GM23338 (cell line): ENCODE data around the gene FKBP8. TPM values are rescaled to one million over a fixed set of nuclear protein-coding genes. Genes with fewer than 3 reads are reported as not detected.

Source experiments
- ATAC-seq: fragments of 200-7000 bp; cut with Tn5 transposase; 3 replicates; pipeline ENCODE4 v1.9.1; 2020
- DNase-seq: peaks from one replicate; pipeline ENCODE4 v3.0.0-alpha.2; 2015; ENCODE audit warnings: low spot score
- H2AFZ ChIP-seq: fragments of 200-600 bp; sonication (generic); 2 replicates; pipeline ENCODE4 v1.8.0; 2016; ENCODE audit warnings: antibody characterized with exemption, mild to moderate bottlenecking, moderate library complexity
- H3F3A ChIP-seq: fragments of 200-600 bp; sonication (generic); replicated peaks from 2 replicates; pipeline ENCODE4 v1.8.0; 2017; ENCODE audit warnings: antibody characterized with exemption, mixed run types, low read depth
- H3K27ac ChIP-seq: fragments of 200-600 bp; sonication (generic); 2 replicates; pipeline ENCODE4 v1.6.1; 2016; ENCODE audit warnings: low read depth
- H3K27me3 ChIP-seq: fragments of 200-600 bp; sonication (generic); 2 replicates; pipeline ENCODE4 v1.8.0; 2016; ENCODE audit warnings: mild to moderate bottlenecking, mixed run types, moderate library complexity; ENCODE audit not compliant: insufficient read depth
- H3K36me3 ChIP-seq: fragments of 200-600 bp; sonication (generic); 2 replicates; pipeline ENCODE4 v1.8.0; 2016; ENCODE audit warnings: mild to moderate bottlenecking; ENCODE audit not compliant: insufficient read depth
- H3K4me1 ChIP-seq: fragments of 200-600 bp; sonication (generic); 2 replicates; pipeline ENCODE4 v1.8.0; 2016; ENCODE audit warnings: mild to moderate bottlenecking, moderate library complexity; ENCODE audit not compliant: insufficient read depth
- H3K4me2 ChIP-seq: fragments of 200-600 bp; sonication (generic); 2 replicates; pipeline ENCODE4 v1.7.1; 2017; ENCODE audit warnings: mixed run types
- H3K4me3 ChIP-seq: fragments of 200-600 bp; sonication (generic); 2 replicates; pipeline ENCODE4 v1.6.1; 2016; ENCODE audit warnings: mixed run types
- H3K79me2 ChIP-seq: fragments of 200-600 bp; sonication (generic); replicated peaks from 2 replicates; pipeline ENCODE4 v1.8.0; 2017; ENCODE audit warnings: mild to moderate bottlenecking; ENCODE audit not compliant: insufficient read depth
- H3K9me2 ChIP-seq: fragments of 200-600 bp; sonication (generic); 2 replicates; pipeline ENCODE4 v1.8.0; 2017; ENCODE audit not compliant: insufficient read depth
- H4K20me1 ChIP-seq: fragments of 200-600 bp; sonication (generic); replicated peaks from 2 replicates; pipeline ENCODE4 v1.8.0; 2017; ENCODE audit warnings: mild to moderate bottlenecking; ENCODE audit not compliant: insufficient read depth
- H3K27ac Mint-ChIP-seq: 2 replicates; pipeline ENCODE4 v1.8.0; 2020; ENCODE audit warnings: inconsistent platforms, mild to moderate bottlenecking, moderate library complexity, mixed read lengths
- H3K27me3 Mint-ChIP-seq: 3 replicates; pipeline ENCODE4 v1.8.0; 2022; ENCODE audit warnings: low read depth, mild to moderate bottlenecking, moderate library complexity, mixed read lengths, inconsistent platforms; ENCODE audit not compliant: insufficient read depth, poor library complexity
- H3K36me3 Mint-ChIP-seq: 3 replicates; pipeline ENCODE4 v1.8.0; 2021; ENCODE audit warnings: low read depth, mild to moderate bottlenecking, inconsistent platforms, moderate library complexity, mixed read lengths
- H3K4me1 Mint-ChIP-seq: 3 replicates; pipeline ENCODE4 v1.8.0; 2020; ENCODE audit warnings: mild to moderate bottlenecking, inconsistent platforms, mixed read lengths
- H3K4me3 Mint-ChIP-seq: 3 replicates; pipeline ENCODE4 v1.8.0; 2021; ENCODE audit warnings: moderate library complexity, mild to moderate bottlenecking, inconsistent platforms, mixed read lengths
- H3K9me3 Mint-ChIP-seq: 3 replicates; pipeline ENCODE4 v1.8.0; 2020; ENCODE audit warnings: moderate library complexity, mild to moderate bottlenecking, inconsistent platforms, mixed read lengths
- polyA plus RNA-seq: library from polyadenylated mRNA; unstranded; fragments of >200 nt; fragmentation: Nextera tagmentation; extraction: Ambion mirVana; gene quantifications from 2 replicates; pipeline ENCODE4 v1.2.1, GENCODE V29; 2016
- total RNA-seq: library from RNA; depleted of rRNA; stranded (reverse); fragments of >200 nt; shearing (Covaris generic); gene quantifications from 2 replicates; pipeline ENCODE4 v1.2.3, GENCODE V29; 2014
- TF ChIP-seq, protein P1 (sequence below), 2 experiments: fragments of 200-600 bp in 1 of 2; sonication (generic) in 1 of 2; conservative IDR thresholded peaks; 2 replicates each; pipeline versions ENCODE4 v1.5.1 to v1.6.1; 2016 to 2017; ENCODE audit warnings: antibody characterized with exemption in 2 of 2, low read depth in 2 of 2, mild to moderate bottlenecking in 2 of 2, moderate library complexity in 1 of 2
- TF ChIP-seq, protein P2 (sequence below): fragments of 250-450 bp; sonication (Bioruptor Pico); IDR thresholded peaks from 2 replicates; pipeline ENCODE4 v1.5.0; 2020; ENCODE audit warnings: mild to moderate bottlenecking, moderate library complexity

FKBP8 gene
- total and polyA plus RNA-seq, 2 experiments from 2014 or later, result 158 to 367 TPM

DNA sequence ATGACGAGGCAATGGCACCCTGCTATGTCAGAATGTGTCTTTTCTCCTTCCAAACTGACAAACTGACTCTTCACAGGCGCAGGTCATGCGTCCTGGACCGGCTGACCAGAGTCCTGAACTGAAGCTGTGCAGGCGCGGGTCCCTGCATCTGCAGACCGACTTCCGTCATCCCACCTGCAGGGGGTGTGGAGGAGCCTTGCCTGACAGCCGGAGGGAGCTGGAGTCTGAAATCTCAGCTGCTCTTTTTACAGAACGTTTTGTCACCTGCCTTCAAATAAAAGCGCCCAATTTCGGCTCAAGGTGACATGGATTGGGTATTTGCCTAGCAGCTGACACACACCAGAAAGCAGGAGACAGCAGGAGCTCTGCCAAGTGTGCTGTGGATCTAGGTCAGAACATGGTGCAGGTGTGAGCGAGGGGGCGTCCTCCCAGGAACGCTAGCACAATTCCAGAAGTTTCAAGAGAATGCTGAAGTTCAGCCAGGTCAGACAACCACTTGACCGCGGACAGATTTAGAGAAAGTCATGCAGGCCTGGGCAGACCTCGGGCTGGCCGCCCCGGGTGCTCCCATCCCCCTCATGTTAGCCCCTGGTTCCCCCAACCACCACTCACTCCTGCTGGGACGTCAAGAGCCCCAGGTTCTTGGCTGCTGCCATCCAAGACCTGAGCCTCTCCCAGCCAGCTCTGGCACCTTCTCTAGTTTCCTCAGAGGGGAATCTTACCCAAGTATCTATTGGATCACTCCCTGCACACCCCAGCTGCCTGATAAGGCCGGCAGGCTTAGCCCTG lies 54.3 kb downstream of the FKBP8 start:
- H3K4me2 ChIP-seq, result no peak overlapping the region
- no peaks in the 10 kb centered on the region for H3K27me3 ChIP-seq
- Mint-ChIP-seq H3K36me3 (no peaks in the 10 kb centered on the region), H3K27ac (no peak overlapping the region), H3K27me3 (peaks cover 9% of the 10 kb centered on the region), H3K4me1 (peaks cover 41% of the 10 kb centered on the region), H3K9me3 (no peaks in the 10 kb centered on the region), H3K4me3 (no peak overlapping the region)
- 0 out of 2 replicates have a peak, but pooled peaks cover 7% of the 10 kb centered on the region for H3F3A ChIP-seq
- H3K36me3 ChIP-seq, result no peaks in the 10 kb centered on the region
- peaks cover 50% of the 10 kb centered on the region for H3K79me2 ChIP-seq
- peak; percentile 85 for DNase-seq
- ATAC-seq, result peak; percentile 76
- H3K9me2 ChIP-seq, result no peaks in the 10 kb centered on the region
- H3K4me3 ChIP-seq, result no peak overlapping the region
- H3K27ac ChIP-seq, result 0 out of 2 replicates have a peak overlapping the region, but pooled peaks have one; percentile 3
- TF ChIP-seq, protein P1, sequence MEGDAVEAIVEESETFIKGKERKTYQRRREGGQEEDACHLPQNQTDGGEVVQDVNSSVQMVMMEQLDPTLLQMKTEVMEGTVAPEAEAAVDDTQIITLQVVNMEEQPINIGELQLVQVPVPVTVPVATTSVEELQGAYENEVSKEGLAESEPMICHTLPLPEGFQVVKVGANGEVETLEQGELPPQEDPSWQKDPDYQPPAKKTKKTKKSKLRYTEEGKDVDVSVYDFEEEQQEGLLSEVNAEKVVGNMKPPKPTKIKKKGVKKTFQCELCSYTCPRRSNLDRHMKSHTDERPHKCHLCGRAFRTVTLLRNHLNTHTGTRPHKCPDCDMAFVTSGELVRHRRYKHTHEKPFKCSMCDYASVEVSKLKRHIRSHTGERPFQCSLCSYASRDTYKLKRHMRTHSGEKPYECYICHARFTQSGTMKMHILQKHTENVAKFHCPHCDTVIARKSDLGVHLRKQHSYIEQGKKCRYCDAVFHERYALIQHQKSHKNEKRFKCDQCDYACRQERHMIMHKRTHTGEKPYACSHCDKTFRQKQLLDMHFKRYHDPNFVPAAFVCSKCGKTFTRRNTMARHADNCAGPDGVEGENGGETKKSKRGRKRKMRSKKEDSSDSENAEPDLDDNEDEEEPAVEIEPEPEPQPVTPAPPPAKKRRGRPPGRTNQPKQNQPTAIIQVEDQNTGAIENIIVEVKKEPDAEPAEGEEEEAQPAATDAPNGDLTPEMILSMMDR (conservative IDR thresholded peaks at IDR 0.05; ENCODE audit: low read depth in 2 of 2), result peak; percentile 53 to 68
- TF ChIP-seq, protein P2, sequence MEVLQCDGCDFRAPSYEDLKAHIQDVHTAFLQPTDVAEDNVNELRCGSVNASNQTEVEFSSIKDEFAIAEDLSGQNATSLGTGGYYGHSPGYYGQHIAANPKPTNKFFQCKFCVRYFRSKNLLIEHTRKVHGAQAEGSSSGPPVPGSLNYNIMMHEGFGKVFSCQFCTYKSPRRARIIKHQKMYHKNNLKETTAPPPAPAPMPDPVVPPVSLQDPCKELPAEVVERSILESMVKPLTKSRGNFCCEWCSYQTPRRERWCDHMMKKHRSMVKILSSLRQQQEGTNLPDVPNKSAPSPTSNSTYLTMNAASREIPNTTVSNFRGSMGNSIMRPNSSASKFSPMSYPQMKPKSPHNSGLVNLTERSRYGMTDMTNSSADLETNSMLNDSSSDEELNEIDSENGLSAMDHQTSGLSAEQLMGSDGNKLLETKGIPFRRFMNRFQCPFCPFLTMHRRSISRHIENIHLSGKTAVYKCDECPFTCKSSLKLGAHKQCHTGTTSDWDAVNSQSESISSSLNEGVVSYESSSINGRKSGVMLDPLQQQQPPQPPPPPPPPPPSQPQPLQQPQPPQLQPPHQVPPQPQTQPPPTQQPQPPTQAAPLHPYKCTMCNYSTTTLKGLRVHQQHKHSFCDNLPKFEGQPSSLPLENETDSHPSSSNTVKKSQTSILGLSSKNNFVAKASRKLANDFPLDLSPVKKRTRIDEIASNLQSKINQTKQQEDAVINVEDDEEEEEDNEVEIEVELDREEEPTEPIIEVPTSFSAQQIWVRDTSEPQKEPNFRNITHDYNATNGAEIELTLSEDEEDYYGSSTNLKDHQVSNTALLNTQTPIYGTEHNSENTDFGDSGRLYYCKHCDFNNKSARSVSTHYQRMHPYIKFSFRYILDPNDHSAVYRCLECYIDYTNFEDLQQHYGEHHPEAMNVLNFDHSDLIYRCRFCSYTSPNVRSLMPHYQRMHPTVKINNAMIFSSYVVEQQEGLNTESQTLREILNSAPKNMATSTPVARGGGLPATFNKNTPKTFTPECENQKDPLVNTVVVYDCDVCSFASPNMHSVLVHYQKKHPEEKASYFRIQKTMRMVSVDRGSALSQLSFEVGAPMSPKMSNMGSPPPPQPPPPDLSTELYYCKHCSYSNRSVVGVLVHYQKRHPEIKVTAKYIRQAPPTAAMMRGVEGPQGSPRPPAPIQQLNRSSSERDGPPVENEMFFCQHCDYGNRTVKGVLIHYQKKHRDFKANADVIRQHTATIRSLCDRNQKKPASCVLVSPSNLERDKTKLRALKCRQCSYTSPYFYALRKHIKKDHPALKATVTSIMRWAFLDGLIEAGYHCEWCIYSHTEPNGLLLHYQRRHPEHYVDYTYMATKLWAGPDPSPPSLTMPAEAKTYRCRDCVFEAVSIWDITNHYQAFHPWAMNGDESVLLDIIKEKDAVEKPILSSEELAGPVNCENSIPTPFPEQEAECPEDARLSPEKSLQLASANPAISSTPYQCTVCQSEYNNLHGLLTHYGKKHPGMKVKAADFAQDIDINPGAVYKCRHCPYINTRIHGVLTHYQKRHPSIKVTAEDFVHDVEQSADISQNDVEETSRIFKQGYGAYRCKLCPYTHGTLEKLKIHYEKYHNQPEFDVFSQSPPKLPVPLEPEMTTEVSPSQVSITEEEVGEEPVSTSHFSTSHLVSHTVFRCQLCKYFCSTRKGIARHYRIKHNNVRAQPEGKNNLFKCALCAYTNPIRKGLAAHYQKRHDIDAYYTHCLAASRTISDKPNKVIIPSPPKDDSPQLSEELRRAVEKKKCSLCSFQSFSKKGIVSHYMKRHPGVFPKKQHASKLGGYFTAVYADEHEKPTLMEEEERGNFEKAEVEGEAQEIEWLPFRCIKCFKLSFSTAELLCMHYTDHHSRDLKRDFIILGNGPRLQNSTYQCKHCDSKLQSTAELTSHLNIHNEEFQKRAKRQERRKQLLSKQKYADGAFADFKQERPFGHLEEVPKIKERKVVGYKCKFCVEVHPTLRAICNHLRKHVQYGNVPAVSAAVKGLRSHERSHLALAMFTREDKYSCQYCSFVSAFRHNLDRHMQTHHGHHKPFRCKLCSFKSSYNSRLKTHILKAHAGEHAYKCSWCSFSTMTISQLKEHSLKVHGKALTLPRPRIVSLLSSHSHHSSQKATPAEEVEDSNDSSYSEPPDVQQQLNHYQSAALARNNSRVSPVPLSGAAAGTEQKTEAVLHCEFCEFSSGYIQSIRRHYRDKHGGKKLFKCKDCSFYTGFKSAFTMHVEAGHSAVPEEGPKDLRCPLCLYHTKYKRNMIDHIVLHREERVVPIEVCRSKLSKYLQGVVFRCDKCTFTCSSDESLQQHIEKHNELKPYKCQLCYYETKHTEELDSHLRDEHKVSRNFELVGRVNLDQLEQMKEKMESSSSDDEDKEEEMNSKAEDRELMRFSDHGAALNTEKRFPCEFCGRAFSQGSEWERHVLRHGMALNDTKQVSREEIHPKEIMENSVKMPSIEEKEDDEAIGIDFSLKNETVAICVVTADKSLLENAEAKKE (CRISPR knock-in tag), result no peak
- H3K4me1 ChIP-seq, result no peaks in the 10 kb centered on the region; the same call in 1 of the 2 replicates
- no peak overlapping the region for H2AFZ ChIP-seq
- peaks cover 46% of the 10 kb centered on the region for H4K20me1 ChIP-seq
